CD4-positive, alpha-beta T cell treated with Interleukin-2 at 100 ng/mL for 4 hours (primary cell): ENCODE measurements around the gene DNM1.
"Not testable (repeated sequence)": the region's sequence is repeated elsewhere in the genome, so short reads cannot be mapped to it uniquely, and the experiment has no call there.

ENCODE experiments used
- DNase-seq: peaks from one replicate; pipeline ENCODE4 v3.0.0-alpha.2; 2020; ENCODE audit warnings: low spot score

DNM1 gene

DNA sequence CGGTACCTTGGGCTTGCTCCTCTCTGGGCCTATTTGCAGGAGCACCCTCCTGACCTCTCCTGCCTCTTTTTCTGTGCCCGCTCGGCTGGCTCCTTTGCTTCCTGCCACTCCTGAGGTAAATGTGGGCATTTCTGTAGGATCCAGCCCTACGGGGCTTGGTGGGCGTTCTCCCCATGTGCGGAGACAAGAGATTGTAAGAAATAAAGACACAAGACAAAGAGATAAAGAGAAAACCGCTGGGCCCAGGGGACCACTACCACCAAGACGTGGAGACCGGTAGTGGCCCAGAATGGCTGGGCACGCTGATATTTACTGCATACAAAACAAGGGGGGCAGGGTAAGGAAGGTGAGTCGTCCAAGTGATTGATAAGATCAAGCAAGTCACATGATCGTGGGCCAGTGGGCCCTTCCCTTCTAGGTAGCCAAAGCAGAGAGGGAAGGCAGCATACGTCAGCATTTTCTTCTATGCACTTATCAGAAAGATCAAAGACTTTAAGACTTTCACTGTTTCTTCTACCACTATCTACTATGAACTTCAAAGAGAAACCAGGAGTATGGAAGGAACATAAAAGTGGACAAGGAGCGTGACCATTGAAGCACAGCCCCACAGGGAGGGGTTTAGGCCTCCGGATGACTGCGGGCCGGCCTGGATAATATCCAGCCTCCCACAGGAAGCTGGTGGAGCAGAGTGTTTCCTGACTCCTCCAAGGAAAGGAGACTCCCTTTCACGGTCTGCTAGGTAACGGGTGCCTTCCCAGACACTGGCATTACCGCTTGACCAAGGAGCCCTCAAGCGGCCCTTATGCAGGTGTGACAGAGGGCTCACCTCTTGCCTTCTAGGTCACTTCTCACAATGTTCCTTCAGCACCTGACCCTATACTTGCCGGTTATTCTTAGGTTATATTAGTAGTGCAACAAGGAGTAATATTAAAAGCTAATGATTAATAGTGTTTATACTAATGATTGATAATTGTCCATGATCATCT is 76.2 kb downstream of the DNM1 start:
- DNase-seq: not testable (repeated sequence)

DNA sequence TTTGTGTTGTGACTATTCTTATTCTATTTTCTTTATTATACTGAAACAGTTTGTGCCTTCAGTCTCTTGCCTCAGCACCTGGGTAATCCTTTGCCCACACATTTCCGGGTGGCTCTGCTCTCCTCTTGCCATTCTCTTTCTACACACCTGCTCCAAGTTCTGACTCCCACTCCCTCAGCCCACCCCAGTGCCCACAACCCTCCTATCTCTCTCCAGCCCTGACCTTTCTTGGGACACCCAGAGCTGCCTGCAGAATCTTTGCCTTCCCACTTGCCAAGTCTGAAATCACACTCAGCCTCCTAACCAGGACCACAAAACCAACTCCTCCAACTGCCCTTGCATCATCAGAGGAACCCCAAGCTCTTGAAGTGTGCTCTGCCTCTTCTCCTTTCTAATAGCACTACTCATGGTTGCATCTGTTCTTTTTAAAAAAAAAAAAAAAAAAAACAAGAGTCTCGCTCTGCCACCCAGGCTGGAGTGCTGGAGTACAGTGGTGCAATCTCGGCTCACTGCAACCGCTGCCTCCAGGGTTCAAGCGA is 77.0 kb downstream of the DNM1 start:
- no peak for DNase-seq

GRCh38 chr9:128282500-128282899 is 79.3 kb downstream of the DNM1 start:
- no peak for DNase-seq

DNA sequence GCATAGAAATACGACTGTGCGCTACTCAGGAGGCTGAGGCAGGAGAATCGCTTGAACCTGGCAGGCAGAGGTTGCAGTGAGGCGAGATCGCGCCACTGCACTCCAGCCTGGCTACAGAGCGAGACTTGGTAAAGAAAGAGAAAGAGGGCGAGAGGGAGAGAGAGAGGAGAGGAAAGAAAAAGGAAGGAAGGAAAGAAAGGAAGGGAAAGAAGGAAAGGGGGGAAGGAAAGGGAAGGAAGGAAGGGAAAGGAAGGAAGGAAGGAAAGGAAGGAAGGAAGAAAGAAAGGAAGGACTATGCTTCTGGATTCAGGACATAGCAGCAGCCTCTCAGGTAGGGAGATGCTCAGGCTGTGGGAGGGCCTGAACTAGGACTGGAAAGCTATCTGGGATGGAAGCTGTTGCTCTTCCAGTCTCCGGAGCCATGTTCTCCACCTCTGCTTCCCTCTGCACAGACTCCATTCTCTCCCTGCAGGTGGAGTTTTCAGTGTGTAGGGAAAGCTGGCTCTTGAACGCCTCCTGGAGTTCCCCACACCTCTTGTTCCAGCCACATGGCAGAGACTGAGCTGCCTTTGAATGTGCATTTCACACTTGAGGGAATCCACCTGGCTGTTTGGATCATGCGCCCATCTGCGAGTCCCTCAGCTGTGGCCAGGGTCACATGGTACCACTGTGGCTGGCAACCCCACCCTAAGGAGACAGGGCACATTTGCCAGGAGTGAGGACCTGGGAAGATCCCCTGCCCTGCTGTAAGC is 82.0 kb downstream of the DNM1 start:
- no peak for DNase-seq

- DNase-seq: no peak
These were observed 83.3 kb downstream of the DNM1 start for GRCh38 chr9:128286440-128286839.

GRCh38 chr9:128288273-128289004 is 85.3 kb downstream of the DNM1 start:
- no peak for DNase-seq

GRCh38 chr9:128292009-128292408 is 88.8 kb downstream of the DNM1 start:
- no peak for DNase-seq

- DNase-seq: no peak
These were observed 89.9 kb downstream of the DNM1 start for GRCh38 chr9:128293091-128293490.

- DNase-seq: no peak
These were observed 91.0 kb downstream of the DNM1 start for GRCh38 chr9:128294142-128294541.

DNA sequence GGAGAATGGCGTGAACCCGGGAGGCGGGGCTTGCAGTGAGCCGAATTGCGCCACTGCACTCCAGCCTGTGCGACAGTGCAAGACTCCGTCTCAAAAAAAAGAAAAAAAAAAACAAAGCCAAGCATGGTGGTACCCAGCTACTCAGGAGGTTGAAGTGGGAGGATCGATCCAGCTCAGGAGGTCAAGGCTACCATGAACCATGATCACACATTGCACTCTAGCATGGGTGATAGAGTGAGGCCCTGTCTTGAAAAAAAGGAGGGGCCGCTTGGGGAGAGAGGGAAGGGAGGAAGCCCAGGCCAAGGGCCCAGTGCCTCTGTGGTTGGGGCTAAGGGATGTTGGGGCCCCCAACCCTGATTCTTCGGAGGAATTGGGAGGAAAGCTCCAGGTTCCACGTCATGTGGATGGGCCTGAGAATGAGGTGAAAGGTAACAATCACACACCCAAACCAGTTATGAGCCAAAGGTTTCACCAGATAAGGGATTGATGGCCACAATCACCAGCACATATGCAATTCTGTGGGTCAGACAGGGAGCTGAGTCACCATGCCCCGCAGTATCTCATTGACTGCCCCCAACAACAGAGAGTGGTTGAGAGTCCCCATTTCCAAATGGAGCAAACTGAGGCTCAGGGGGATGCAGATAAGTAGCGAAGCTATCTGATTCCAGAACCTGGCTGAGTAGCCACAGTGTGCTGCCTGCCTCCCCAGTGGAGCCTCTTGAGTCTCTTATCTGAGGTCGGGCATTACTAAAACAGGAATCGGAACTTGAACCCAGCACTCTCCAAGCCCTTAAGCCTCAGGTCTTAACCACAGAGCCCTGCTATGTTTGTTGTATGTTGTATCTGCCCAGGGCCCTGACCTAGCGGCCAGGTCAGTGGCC is 93.4 kb downstream of the DNM1 start:
- no peak for DNase-seq

DNA sequence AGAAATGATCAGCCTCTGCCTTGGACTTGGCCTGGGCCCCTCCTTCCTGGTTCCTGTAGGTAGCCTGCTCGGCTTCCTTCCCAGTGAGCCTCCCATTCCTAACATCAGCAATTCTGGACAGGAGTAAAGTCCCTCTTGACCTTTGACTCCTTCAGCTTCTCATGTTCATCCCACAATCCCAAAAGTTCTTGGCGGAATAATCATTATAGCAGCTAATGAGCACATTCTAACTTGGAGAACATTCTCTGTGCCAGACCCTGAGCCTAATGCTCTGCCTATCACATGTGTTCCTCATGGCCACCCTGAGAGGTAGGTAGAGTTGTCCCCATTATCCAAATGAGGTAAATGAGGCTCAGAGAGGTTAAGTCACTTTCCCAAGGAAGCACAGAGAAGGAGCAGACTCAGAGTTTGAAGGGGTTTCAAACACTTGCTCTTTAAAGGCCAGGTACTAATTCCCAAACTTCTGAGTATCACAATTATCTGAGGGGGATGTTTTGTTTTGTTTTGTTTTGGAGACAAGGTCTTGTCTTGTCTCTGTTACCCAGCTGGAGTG is 94.1 kb downstream of the DNM1 start:
- no peak for DNase-seq

DNA sequence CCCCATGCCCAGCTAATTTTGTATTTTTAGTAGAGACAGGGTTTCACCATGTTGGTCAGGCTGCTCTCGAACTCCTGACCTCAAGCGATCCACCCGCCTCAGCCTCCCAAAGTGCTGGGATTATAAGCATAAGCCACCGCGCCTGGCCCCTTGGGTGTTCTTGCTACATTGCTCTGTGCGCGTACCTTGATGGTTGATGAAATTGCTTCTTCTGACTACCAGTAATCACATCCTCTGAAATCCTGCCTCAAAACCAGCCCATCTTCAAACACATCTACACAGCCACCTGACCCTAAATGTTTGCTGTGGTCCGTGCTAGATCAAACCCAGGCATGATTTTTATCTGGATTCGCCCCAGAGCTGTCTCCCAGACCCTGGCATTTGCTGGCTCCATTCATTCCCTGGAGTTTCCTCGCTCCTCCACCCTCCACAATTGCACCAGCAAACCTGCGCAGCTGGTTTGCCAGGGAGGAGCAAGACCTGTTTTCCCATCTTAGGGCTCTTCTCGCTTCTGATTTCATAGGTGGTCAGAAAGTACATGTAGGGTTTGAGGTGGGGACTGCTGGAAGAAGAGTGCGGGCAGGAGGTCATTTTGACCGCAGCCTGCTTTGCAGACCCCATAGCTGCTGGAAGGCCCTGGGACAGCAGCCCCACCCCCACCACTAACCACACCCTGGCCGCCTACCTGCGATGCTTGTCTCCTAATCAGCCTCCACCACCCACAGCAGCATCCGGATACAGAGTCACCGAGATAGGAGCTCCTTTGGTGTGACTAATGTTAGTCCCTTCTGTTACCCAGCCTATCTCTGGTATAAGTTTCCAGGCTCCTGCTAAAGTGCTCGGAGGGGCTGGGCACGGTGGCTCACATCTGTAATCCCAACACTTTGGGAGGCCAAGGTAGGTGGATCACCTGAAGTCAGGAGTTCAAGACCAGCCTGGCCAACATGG is 95.6 kb downstream of the DNM1 start:
- no peak for DNase-seq

GRCh38 chr9:128304136-128304970 is 101.2 kb downstream of the DNM1 start:
- no peak for DNase-seq
